Measurements from ENCODE around the gene RFX2.

The RFX2 gene

GRCh38 chr19:6125571-6125989, 15.3 kb upstream of the RFX2 start:
- Histone ChIP-seq H3K9me2 (replicated peaks; ENCODE audit: control insufficient read depth, low read length) (no peaks in the 10 kb centered on the region), H3K27ac (ENCODE audit: low read depth, low read length) (no peak overlapping the region), H3K36me3 (ENCODE audit: control insufficient read depth, low read length) (no peaks in the 10 kb centered on the region), H3K4me3 (ENCODE audit: low read length) (no peak overlapping the region), H4K20me1 (ENCODE audit: control insufficient read depth, insufficient read depth, low read depth, low read length) (no peaks in the 10 kb centered on the region), H3K9me3 (ENCODE audit: control insufficient read depth, insufficient read depth, low read length) (no peaks in the 10 kb centered on the region), H3K27me3 (ENCODE audit: control insufficient read depth, low read length) (no peaks in the 10 kb centered on the region), H3K79me2 (ENCODE audit: control insufficient read depth, low read length) (no peaks in the 10 kb centered on the region), H3K4me1 (ENCODE audit: control insufficient read depth, low read length) (peaks cover 5% of the 10 kb centered on the region; the same call in 1 of the 2 replicates), H3F3A (ENCODE audit: control insufficient read depth, insufficient read depth) (no peaks in the 10 kb centered on the region), H3K4me2 (ENCODE audit: low read length) (no peak overlapping the region)
- no peak for TF ChIP-seq EZH2phosphoT487 (IDR thresholded peaks at IDR 0.05; ENCODE audit: borderline replicate concordance, low read length)
- peak; percentile 89 for TF ChIP-seq CTCF (IDR thresholded peaks at IDR 0.05; ENCODE audit: low read depth, low read length, poor library complexity, severe bottlenecking)

DNA sequence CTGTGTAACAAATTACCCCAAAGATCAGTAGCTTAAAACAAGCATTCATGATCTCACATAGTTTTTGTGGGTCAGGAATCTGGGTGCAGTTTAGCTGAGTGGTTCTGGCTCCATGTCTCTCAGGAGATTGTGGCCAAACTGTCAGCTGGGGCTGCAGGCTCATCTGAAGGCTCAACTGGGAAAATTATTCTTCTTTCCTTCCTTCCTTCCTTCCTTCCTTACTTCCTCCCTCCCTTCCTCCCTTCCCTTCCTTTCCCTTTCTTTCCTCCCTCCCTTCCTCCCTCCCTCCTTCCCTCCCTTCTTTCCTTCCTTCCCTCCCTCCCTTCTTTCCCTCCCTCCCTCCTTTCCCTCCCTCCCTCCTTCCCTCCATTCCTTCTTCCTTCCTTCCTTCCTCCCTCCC, 8.7 kb upstream of the RFX2 start:
- Histone ChIP-seq H3K27ac (ENCODE audit: low read depth, low read length) (no peak overlapping the region), H3K4me1 (ENCODE audit: control insufficient read depth, low read length) (no peaks in the 10 kb centered on the region), H3K4me3 (ENCODE audit: low read length) (no peak overlapping the region), H3K9me2 (replicated peaks; ENCODE audit: control insufficient read depth, low read length) (no peaks in the 10 kb centered on the region), H3K36me3 (ENCODE audit: control insufficient read depth, low read length) (no peaks in the 10 kb centered on the region), H4K20me1 (ENCODE audit: control insufficient read depth, insufficient read depth, low read depth, low read length) (no peaks in the 10 kb centered on the region), H3K9me3 (ENCODE audit: control insufficient read depth, insufficient read depth, low read length) (no peaks in the 10 kb centered on the region), H3F3A (ENCODE audit: control insufficient read depth, insufficient read depth) (no peaks in the 10 kb centered on the region), H3K79me2 (ENCODE audit: control insufficient read depth, low read length) (no peaks in the 10 kb centered on the region), H3K27me3 (ENCODE audit: control insufficient read depth, low read length) (0 out of 2 replicates have a peak, but pooled peaks cover 2% of the 10 kb centered on the region), H3K4me2 (ENCODE audit: low read length) (no peak overlapping the region)
- TF ChIP-seq EZH2phosphoT487 (IDR thresholded peaks at IDR 0.05; ENCODE audit: borderline replicate concordance, low read length): no peak
- TF ChIP-seq CTCF (IDR thresholded peaks at IDR 0.05; ENCODE audit: low read depth, low read length, poor library complexity, severe bottlenecking): no peak

DNA sequence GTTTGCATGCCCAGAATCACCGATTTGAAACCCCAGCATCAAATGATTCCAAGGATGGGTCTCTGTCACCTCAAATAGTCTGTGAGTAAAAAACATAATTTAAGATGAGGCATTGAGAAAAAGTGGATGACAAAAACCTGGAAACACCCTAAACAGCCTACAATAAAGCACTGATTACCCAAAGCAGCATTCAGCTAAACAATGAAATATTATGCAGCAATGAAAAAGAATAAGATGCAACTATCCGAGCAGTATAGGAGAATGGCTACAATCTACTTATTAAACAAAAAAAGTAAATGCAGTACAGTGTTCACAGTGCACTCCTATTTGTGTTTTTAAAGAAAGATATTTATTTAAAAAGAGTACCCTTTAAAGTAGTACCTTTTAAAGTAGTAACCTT, 7.7 kb upstream of the RFX2 start:
- Histone ChIP-seq H3K9me3 (ENCODE audit: control insufficient read depth, insufficient read depth, low read length) (no peaks in the 10 kb centered on the region), H3K4me3 (ENCODE audit: low read length) (no peak overlapping the region), H4K20me1 (ENCODE audit: control insufficient read depth, insufficient read depth, low read depth, low read length) (no peaks in the 10 kb centered on the region), H3K27ac (ENCODE audit: low read depth, low read length) (no peak overlapping the region), H3K79me2 (ENCODE audit: control insufficient read depth, low read length) (no peaks in the 10 kb centered on the region), H3K27me3 (ENCODE audit: control insufficient read depth, low read length) (0 out of 2 replicates have a peak, but pooled peaks cover 2% of the 10 kb centered on the region), H3K36me3 (ENCODE audit: control insufficient read depth, low read length) (no peaks in the 10 kb centered on the region), H3K9me2 (replicated peaks; ENCODE audit: control insufficient read depth, low read length) (no peaks in the 10 kb centered on the region), H3K4me2 (ENCODE audit: low read length) (no peak overlapping the region), H3K4me1 (ENCODE audit: control insufficient read depth, low read length) (no peaks in the 10 kb centered on the region), H3F3A (ENCODE audit: control insufficient read depth, insufficient read depth) (no peaks in the 10 kb centered on the region)
- TF ChIP-seq EZH2phosphoT487 (IDR thresholded peaks at IDR 0.05; ENCODE audit: borderline replicate concordance, low read length): no peak
- no peak for TF ChIP-seq CTCF (IDR thresholded peaks at IDR 0.05; ENCODE audit: low read depth, low read length, poor library complexity, severe bottlenecking)

Data from DOHH2 (cell line).